ENCODE results near the gene HNRNPK.
"Not testable (repeated sequence)": the region's sequence is repeated elsewhere in the genome, so short reads cannot be mapped to it uniquely, and the experiment has no call there.

The HNRNPK gene

GRCh38 chr9:83976372-83976771, 3.6 kb downstream of the HNRNPK start:
- no peak for DNase-seq (ENCODE audit: low read depth)

DNA sequence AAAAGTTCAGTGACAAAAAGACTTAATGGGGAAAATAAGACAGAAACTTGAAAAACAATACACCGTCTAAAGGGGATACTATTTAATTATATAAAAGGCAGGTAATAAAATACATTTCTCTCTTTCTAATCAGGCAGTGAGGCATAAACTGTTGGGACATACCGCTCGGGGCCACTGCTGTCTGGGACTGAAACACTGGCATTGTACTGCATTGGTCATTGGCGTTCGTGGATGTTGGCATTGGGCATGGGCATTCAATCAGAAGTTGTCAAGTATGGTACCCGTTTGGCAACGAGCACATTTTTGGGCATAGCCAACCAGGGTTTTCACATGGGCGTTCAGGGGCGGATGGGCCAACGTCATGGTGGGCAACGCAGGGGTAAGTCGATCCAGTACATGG, 4.7 kb downstream of the HNRNPK start:
- DNase-seq (ENCODE audit: low read depth), result no peak

DNA sequence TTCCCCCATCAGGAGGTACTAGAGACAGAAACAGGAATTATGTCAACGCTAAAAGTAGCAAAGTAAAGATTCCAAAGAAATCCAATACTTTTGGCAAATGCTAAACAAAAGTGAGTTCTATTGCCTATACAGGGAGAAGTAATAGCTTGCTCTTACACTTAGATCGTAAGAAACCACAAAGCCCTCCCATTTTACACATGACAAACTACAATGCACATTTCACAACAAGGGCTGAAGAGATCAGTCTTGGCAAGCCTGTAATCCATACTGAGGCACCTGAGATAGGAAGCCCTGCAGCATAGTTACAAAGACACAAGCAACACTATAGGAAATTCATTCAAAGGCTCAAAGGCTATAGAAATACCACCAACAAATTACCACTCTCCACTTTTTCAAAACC, 7.7 kb downstream of the HNRNPK start:
- DNase-seq (ENCODE audit: low read depth), result no peak

DNA sequence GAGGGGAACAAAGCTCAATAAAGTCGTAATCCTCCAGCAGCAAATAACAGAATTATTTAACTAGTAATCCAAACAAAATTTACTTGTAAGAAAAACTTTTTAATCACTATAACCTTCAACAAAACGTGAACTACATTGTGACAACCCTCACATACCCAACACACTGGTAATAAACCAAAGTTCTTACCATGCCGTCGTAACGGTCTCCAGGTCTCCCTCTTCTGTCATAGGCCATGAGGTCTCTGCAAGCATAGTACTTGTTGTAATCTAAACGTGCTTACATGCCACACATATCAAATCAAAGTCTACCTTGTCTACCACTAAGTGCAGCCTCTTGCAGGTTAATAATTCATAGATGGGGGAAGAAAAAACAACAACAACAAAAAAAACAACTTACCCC, 8.5 kb downstream of the HNRNPK start:
- DNase-seq (ENCODE audit: low read depth), result no peak

- no peak for DNase-seq (ENCODE audit: low read depth)
These were observed 10.4 kb downstream of the HNRNPK start for GRCh38 chr9:83969602-83970001.

DNA sequence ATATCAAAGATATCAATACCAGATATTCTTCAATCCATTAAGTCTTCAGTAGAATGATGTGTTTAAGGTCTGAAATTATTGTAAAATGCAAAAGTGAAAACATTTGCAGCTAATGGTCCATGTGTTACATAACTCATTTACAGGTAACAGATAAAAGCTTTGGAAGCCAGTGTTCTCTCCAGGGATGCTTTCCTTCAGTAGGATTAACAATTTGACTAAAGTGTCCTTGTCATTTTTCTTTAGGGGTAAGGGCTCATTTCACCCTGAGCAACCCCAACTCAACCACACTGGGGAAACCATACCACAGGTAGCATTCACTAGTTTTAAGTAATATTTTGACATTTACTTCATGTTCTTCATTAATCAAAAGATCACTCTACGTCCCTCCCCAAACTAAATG, 12.9 kb downstream of the HNRNPK start:
- DNase-seq (ENCODE audit: low read depth), result no peak

- DNase-seq (ENCODE audit: low read depth), result no peak
These were observed 13.8 kb downstream of the HNRNPK start for GRCh38 chr9:83966209-83966582.

GRCh38 chr9:83965350-83966208, 14.4 kb downstream of the HNRNPK start:
- DNase-seq (ENCODE audit: low read depth), result peak; percentile 52

- peak; percentile 34 for DNase-seq (ENCODE audit: low read depth)
These were observed 15.1 kb downstream of the HNRNPK start for GRCh38 chr9:83964973-83965349.

DNA sequence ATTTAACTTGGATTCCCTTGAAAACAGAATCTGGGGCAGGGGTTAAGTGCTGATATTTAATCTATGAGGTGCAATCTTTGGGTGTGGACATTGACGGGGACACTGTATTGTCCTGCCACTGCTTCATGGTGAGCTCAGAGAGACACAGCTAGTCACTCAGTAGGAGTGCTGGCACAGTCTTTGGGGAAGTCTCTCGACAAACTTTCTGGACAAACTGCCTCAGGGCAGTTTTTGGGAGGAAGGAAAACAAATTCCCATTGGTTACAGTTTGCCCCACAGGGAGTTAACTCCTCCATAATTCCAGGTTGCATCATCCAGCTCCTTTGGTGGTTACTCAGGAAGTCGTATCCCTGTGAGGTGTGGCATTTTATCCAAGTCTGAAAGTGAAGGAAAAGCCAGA, 17.9 kb downstream of the HNRNPK start:
- peak; percentile 58 for DNase-seq (ENCODE audit: low read depth)

- DNase-seq (ENCODE audit: low read depth), result no peak
These were observed 19.0 kb downstream of the HNRNPK start for GRCh38 chr9:83960991-83961390.

- DNase-seq (ENCODE audit: low read depth), result peak; percentile 95
These were observed 21.0 kb downstream of the HNRNPK start for GRCh38 chr9:83959061-83959460.

GRCh38 chr9:83957248-83957513, 22.8 kb downstream of the HNRNPK start:
- no peak for DNase-seq (ENCODE audit: low read depth)

GRCh38 chr9:83956436-83957247, 23.4 kb downstream of the HNRNPK start:
- DNase-seq (ENCODE audit: low read depth), result peak; percentile 65

DNA sequence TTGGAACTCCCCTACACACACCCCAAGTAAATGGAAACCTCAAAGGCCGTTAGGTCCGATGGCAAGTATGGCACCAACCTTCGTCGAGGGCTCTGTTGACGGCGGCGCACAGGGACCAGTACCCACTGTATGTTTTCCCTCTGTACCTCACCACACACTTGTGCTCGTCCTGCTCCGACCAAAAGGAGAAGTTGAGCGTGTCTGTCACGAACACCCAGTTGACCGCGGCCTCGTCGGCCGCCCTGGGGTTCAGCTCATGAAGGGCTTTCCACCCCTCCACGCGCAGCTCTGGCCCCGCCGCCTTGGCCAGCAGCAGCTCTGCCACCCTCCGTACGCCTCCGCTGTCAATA, 24.0 kb downstream of the HNRNPK start:
- no peak for DNase-seq (ENCODE audit: low read depth)

- not testable (repeated sequence) for DNase-seq (ENCODE audit: low read depth)
These were observed 31.9 kb downstream of the HNRNPK start for GRCh38 chr9:83948096-83948495.

DNA sequence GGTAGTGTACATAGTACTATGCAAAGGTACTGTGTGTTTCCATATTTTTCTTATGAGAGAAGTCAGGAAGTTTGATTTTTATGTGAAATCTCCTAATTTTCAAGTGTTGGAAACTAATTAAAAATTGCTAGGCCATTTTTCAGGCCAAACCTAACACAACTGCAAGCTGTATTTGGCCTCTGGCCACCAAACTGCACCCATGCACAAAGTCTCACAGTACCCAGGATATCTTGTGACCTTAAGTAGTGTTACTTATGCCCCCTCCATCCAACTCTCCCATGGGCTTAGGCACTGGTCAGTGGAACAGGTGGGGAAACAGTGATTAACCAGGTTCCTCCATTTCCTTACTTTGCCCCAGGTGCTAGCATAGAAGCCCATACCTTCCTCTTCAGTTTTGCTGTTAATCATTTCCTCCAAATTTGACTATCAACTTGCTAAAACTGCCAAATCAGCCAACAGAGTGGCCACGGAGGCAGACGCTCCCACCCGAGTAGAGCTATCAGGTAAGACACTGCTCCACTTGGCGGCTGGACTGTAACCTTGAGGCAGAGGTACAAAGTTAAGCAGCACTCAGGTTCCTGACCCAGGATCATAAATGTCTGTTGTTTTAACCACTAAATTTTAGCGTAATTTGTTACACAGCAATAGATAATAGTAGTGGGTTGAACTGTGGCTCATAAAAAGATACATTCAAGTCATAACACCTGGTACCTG, 39.3 kb downstream of the HNRNPK start:
- DNase-seq (ENCODE audit: low read depth), result no peak

DNA sequence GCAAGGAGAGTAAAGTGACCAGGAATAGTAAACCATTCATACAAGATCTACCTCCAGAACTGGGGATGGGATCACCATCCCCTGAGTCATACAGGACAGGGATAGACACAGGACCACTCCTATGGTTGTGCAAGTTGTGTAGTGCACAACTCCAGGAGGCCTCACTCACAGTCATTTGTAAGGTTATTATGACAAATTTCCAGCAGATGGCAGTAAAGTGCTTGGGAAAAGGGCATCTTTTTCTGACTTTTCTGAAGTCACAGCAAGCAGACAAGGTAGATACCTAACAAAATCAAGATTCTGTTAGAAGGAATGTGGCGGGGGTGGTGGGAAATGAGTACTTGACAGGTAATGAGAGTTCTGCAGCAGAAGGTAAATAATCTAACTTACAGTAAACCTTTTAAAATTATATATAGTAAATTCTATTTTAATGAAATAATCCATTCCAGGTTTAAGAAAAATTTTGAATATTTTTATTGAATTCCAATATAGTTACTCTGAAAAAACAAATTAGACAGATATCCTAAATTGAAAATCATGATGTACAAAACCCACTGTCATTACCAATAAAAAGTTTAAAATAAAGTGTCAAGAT, 42.1 kb downstream of the HNRNPK start:
- peak; percentile 49 for DNase-seq (ENCODE audit: low read depth)

DNA sequence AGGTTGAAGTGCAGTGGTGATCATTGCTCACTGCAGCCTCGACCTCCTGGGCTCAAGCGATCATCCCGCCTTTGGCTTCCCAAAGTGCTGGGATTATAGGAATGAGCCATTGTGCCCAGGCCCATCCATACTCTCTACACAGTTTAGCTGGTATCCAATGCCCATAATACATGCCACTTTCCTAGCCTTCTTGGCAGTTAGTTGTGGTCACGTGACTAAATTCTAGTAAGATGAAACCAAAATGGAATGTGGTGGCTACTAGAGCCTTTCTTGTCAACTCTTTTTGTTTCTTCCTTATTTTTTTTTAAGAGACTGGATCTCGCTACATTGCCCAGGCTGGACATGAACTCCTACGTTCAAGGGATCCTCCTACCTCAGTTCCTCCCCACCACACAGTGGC, 43.5 kb downstream of the HNRNPK start:
- DNase-seq (ENCODE audit: low read depth), result peak; percentile 30

DNA sequence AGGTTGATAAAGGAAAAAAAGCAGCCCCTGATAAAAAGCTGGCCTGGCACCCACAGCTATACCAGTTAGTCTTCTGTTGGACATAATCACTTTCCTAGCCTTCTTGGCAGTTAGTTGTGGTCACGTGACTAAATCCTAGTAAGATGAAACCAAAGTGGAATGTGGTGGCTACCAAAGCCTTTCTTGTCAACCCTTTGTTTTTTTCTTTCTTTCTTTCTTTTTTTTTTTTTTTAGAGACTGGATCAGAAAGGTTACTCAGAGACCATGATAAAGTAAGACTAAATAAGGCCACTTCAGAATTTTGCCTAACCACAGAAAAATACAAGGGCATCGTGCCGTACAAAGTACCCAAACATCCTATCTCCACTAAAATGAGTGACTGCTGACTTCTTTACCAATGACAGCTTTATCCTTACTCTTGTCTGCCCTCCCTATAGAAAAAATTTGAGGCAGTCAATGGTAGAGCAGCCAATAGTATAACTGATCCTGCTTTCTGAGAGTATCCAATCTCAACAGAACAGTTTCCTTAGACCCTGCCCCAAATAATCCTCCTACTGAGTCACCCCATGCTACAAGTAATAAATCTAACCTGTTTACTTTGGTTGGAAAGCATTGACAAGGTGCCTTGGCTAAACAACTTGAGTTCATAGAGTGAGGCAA, 44.6 kb downstream of the HNRNPK start:
- peak; percentile 81 for DNase-seq (ENCODE audit: low read depth)

DNA sequence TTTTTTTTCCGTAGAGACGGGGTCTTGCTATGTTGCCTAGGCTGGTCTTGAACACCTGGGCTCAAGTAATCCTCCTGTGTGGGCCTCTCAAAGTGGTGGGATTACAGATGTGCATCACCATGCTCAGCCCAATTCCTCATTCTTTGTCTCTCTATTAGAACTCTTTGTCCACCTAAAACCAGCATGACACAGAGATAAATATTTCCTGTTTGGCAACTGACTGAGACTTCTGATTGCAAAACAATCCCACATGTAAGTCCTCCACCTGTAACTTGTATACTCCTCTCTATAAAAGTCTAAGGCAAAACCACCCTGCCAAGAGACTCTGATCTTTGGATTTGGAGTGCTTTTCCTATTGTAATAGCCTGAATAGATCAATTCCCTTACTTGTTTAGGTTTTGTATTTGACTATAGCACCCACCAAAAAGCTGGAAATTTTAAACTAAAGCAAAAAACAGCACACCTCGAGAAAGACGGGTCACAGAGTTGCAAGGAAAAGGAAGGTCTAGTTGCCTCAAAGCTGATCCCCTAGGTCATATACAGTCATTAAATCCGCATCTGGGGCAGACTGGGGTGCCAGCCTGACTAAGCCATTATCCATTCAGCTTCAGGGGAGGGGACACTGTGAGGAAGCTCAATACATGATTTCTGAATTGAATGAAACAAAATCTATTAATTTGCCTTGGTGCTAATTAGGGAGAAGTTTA, 45.3 kb downstream of the HNRNPK start:
- DNase-seq (ENCODE audit: low read depth), result peak; percentile 48
